ENCODE measurements around the gene FAM167B.
"Not testable (repeated sequence)": the region's sequence is repeated elsewhere in the genome, so short reads cannot be mapped to it uniquely, and the experiment has no call there.

The FAM167B gene

GRCh38 chr1:32224285-32224684, 22.7 kb upstream of the FAM167B start:
- no peak for DNase-seq

GRCh38 chr1:32228771-32229170, 18.3 kb upstream of the FAM167B start:
- DNase-seq = no peak

- no peak for DNase-seq
Observed at GRCh38 chr1:32231843-32232432, 15.1 kb upstream of the FAM167B start.

- no peak for DNase-seq
Observed at GRCh38 chr1:32232558-32233304, 14.3 kb upstream of the FAM167B start.

GRCh38 chr1:32234792-32235191, 12.2 kb upstream of the FAM167B start:
- DNase-seq = no peak

- DNase-seq = peak in 1 of 2 experiments; percentile 16
Observed at GRCh38 chr1:32239337-32239736, 7.7 kb upstream of the FAM167B start.

GRCh38 chr1:32239790-32240139, 7.3 kb upstream of the FAM167B start:
- DNase-seq = peak; percentile 44 to 49

GRCh38 chr1:32240140-32240951, 6.7 kb upstream of the FAM167B start:
- peak; percentile 88 to 91 for DNase-seq

- peak; percentile 28 to 29 for DNase-seq
Observed at GRCh38 chr1:32241001-32241763, 5.8 kb upstream of the FAM167B start.

GRCh38 chr1:32242341-32242851, 4.6 kb upstream of the FAM167B start:
- DNase-seq = no peak

GRCh38 chr1:32247452-32247851, 430 bp downstream of the FAM167B start:
- DNase-seq = no peak

GRCh38 chr1:32247983-32248889, 1.2 kb downstream of the FAM167B start:
- peak; percentile 55 to 73 for DNase-seq

- DNase-seq = no peak
Observed at GRCh38 chr1:32249831-32250525, 3.0 kb downstream of the FAM167B start.

GRCh38 chr1:32250893-32251716, 4.1 kb downstream of the FAM167B start, which contains the start of gene LCK:
Gene LCK, plus strand, starts transcription at chr1:32251265. Its CDS starts 23,065 bp downstream, at chr1:32274330.
- no peak for DNase-seq

- no peak for DNase-seq
Observed at GRCh38 chr1:32255072-32256071, 8.3 kb downstream of the FAM167B start.

GRCh38 chr1:32256473-32257226, 9.6 kb downstream of the FAM167B start:
- DNase-seq = no peak

GRCh38 chr1:32257227-32257508, 10.1 kb downstream of the FAM167B start:
- no peak for DNase-seq

GRCh38 chr1:32263236-32263593, 16.2 kb downstream of the FAM167B start:
- DNase-seq = not testable (repeated sequence)
